Frontal cortex (tissue), 4 donors: ENCODE data around the gene PRRG3. TPM values are rescaled to one million over a fixed set of nuclear protein-coding genes. Genes with fewer than 3 reads are reported as not detected.
"Not testable (repeated sequence)": the region's sequence is repeated elsewhere in the genome, so short reads cannot be mapped to it uniquely, and the experiment has no call there.

Experiments
- DNase-seq, 2 donors: peaks; one replicate each; pipeline ENCODE4 v3.0.0; 2012; ENCODE audit warnings: low spot score in 2 of 2
- FAIRE-seq: peaks from 2 replicates; lab custom pipeline; 2012; peaks lifted over from hg19 to GRCh38; lab: Jason Lieb, UNC
- total RNA-seq: library from RNA; depleted of rRNA; stranded (reverse); fragments of >200 nt; gene quantifications from one replicate; pipeline ENCODE4 v1.2.3, GENCODE V29; 2014
- donor health status: control.
- donor health status: control.
- donor health status: control.

Gene PRRG3
- 6.1 TPM for total RNA-seq

GRCh38 chrX:151694661-151695582, at the start of gene PRRG3:
TSS of gene PRRG3 (plus strand) at chrX:151695458. CDS start at chrX:151698815, 3,357 bp downstream.
- DNase-seq (no peak), FAIRE-seq (no peak)

DNA sequence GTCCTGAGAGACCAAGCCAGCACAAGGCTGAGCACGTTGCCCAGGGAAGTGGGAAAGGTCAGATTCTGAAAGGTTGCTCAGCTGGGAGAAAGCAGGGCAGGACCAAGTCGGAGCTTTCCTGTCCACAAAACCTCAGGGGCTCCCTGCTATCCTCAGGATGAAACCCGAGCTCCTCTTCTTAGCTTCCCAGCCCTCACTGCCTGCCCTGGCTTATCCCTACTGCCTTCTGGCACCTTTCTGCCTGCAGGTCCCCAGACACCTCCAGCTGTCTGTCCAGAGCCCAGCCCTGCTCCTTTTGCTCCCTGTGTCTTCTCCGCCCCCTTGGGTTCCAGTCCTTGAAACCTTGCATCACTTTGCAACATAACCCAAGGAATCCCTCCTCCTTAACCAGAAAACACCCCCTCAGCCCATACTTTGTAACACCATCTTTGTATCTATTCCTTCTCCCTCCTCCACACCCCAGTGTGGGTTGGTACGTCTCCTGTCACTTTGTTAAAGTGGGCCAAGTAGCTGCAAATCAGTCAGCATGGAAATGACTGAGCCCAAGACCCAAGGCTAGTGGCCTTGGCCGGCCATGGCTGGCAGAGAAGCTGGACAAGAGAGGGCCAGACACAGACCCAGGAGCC, 20.0 kb upstream of the PRRG3 start:
- no peak for DNase-seq

DNA sequence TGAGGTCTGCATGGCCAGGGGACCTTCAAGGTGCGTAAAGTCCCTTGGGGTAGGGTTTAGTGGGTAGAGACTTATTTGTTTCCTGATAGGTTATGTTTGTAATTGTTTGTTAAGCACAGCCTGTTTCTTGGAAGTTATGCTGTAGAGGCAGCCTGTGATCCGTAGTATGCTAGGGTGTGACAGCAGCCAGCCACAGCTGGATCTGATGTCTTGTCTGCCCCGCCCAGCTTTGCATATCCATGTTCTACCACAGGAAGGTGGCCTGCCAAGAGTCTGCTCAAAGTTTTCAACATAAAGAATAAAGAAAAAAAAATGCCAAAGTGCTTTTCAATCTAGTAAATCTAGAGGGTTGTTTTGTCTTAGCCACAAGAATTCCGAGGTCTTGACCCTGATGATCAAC, 19.1 kb upstream of the PRRG3 start:
- FAIRE-seq: no peak
- no peak for DNase-seq

More for the DNA sequence above, 20.0 kb upstream of the PRRG3 start:
- no peak for FAIRE-seq

- FAIRE-seq: no peak
- no peak for DNase-seq
These were observed 15.4 kb upstream of the PRRG3 start for GRCh38 chrX:151679798-151680402.

DNA sequence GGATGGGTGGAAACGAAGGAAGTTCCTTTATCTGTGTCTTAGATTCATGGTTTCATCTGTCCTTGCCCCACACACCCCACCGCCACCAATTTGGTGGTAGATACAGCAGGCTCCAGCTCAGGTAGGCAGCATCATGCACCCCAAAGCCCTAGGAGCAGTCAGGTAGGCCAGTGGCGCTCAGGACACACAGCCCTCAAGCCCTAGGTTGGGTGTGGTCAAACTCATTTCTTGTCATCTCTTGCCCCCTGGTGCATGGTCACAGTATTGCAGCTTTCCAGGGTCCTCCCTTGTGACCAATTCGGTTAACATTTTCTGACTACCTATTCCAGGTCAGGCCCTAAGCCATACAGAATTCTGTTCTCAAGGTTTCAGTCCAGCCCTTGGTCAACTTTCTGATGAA, 14.5 kb upstream of the PRRG3 start:
- FAIRE-seq: no peak
- DNase-seq: no peak

GRCh38 chrX:151687635-151688034, 7.6 kb upstream of the PRRG3 start:
- FAIRE-seq (no peak), DNase-seq (no peak)

- no peak for DNase-seq
- no peak for FAIRE-seq
These were observed 6.6 kb upstream of the PRRG3 start for GRCh38 chrX:151688695-151689094.

GRCh38 chrX:151692825-151693224, 2.4 kb upstream of the PRRG3 start:
- DNase-seq (no peak), FAIRE-seq (no peak)

DNA sequence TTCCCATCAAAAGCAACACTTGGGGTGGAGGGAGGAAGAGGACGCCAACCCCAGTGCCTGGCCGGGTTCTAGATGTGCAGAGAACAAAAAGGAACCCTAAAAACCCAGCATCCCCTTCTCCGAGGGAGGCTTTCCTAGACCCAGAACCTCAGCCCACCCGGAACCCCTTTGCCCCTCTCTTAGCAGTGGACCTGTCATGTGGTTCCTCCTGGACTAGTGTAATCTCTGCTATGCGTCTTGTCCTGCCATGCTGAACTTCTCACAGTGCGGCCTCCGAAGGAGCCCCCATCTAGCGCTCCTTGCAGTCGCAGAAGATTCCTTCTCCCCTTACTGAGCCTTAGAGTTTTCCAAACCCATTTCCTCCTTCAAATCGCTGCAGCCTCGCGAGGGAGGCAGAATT, 1.1 kb upstream of the PRRG3 start:
- FAIRE-seq (no peak), DNase-seq (no peak)

- FAIRE-seq (no peak), DNase-seq (no peak)
These were observed 504 bp downstream of the PRRG3 start for GRCh38 chrX:151695583-151696340.

DNA sequence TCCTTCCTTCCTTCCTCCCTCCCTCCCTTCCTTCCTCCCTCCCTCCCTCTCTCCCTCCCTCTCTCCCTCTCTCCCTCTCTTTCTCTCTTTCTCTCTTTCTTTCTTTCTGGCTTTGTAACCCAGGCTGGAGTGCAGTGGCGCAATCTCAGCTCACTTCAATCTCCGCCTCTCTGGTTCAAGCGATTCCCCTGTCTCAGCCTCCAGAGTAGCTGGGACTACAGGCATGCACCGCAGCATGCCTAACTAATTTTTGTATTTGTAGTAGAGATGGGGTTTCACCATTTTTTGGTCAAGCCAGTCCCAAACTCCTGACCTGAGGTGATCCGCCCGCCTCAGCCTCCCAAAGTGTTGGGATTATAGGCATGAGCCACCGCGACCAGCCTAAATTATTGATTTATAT, 1.8 kb downstream of the PRRG3 start:
- FAIRE-seq: not testable (repeated sequence)

GRCh38 chrX:151697522-151697921, 2.3 kb downstream of the PRRG3 start:
- FAIRE-seq (no peak), DNase-seq (no peak)

More for the DNA sequence above, 1.8 kb downstream of the PRRG3 start:
- DNase-seq: not testable (repeated sequence)

- DNase-seq (no peak), FAIRE-seq (no peak)
These were observed 3.2 kb downstream of the PRRG3 start for GRCh38 chrX:151698485-151698884.

DNA sequence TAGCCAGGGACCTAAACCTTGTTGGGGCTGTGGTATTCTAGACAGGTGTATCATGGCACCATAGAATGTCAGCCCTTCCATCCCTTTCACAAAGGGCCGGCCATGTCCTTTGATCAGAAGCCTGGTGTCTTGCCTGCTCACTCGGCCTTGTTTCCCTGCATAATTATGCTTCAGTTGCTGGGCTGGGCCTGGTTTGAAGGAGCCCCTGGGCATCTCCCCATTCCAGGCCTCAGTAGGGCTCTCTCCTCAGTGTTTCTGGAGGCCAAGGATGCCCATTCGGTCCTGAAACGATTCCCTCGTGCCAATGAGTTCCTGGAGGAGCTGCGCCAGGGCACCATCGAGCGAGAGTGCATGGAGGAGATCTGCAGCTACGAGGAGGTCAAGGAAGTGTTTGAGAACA, 4.5 kb downstream of the PRRG3 start:
- no peak for FAIRE-seq

GRCh38 chrX:151700581-151700980, 5.3 kb downstream of the PRRG3 start:
- FAIRE-seq (no peak), DNase-seq (no peak)

More for the DNA sequence above, 4.5 kb downstream of the PRRG3 start:
- DNase-seq: no peak

DNA sequence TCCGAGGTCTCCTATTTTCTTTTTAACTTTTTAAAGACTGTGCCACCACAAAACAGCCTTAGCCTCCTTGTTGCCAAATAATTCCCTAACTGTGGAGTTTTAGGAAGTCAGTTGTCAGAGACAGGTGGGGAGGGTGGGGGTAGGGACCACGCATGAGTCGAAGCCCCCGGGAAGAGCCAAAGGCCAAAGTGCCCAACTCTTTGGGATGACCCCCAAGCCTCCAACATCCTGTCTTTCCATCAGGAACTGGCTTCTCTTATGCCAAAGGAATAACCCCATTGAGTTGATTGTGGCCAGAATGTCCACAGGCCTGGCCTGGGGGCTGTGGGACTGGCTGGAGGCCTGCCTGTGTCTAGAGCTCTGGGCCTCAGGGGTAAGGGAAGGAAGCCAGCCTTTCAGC, 5.8 kb downstream of the PRRG3 start:
- FAIRE-seq: no peak
- no peak for DNase-seq

DNA sequence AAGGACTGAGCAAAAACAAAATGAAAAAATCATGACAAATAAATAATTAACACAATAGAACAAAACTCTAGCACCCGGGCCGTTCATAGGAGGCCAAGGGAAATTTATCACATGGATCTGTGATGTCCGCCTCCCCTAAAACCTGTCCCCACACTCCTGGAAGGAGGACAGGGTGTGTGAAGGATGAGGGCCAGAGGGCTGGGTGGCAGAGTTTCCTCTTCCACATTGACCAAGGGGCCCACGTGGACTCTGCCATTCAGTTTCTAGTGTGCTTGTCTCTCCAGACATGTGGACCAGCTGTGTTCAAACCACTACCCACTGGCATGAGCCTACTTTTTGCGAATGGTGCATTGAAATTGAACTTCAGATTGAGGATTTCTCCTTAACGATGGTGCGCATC, 6.3 kb downstream of the PRRG3 start:
- FAIRE-seq (no peak), DNase-seq (no peak)

DNA sequence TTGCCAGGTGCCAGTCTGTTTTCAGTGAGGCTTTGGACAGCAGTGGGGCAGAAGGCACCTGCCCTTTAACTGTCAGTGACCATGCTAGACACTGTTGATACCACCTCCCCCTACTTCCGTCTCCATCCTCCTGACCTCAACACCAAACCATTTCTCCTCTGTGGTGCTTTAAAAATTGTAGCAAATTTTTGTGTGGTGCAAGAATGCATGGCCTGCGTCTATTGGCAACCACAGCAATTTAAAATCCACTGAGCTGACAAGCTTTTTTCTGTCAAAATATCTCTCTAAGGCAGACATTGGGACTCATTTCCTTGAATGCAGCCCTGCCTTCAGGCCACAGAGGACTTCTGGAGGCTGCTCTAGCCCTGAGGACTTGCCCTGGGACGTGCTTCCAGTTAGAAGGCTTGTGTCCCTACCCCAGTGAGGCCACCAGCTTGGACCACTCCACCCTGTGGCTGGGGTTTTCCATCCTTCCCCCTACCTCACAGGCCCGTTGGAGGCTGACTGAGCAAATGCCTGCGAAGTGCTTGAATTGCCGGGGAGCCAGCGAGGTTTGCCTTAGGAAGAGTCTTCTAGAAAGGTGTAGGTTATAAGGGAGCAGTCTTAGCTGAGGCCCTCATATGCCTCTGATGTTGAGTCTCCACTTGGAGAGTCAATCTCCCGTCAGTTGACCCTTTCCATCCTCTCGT, 6.9 kb downstream of the PRRG3 start:
- no peak for DNase-seq
- no peak for FAIRE-seq

DNA sequence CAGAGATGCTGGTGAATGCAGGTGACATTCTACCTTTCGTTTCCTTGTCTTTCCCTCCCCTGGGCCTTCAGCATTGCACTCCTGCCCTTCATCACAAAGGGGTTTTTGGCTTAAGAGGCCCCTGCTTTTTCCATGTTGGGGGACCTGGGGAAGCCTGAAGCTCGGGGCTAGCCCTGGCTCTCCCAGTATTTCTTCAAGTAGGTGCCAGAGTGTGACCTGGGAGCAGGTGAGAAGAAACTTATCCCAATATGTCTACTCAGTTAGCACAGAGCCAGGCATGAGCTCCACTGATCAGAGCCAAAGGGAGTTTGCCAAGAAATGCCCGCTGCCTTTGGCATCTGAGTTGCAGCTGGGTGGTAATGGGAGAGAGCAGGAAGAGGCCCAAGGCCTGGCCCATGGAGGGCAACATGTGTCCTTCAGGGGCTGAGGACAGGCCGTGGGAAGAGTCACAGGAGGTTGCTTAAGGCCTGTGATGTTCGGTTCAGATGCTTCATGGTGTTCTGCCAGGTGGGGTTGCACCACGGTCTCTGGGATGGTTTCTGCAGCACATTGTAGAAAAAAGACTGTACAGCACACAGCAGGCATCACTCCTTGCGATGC, 7.6 kb downstream of the PRRG3 start:
- no peak for DNase-seq
- FAIRE-seq: no peak
